ENCODE data around the gene TLE1.

GRCh38 chr9:81579381-81579780 is 110.0 kb downstream of the TLE1 start:
- TF ChIP-seq POLR2AphosphoS5 (IDR thresholded peaks at IDR 0.05) (no peak), CTCF (IDR thresholded peaks at IDR 0.05) (no peak)

Data from stomach (tissue), 4 donors.